A549 treated with CORT108297 at 1 μM for 4 hours (cell line): ENCODE results near the gene TNFAIP6. TPM values are rescaled to one million over a fixed set of nuclear protein-coding genes. Genes with fewer than 3 reads are reported as not detected.

Experiments used
- total RNA-seq: library from RNA; stranded (reverse); fragments of 200-300 nt; extraction: Qiagen RNA extraction; gene quantifications from 5 replicates; pipeline ENCODE4 v1.2.3, GENCODE V29; 2022

TNFAIP6 gene, protein sequence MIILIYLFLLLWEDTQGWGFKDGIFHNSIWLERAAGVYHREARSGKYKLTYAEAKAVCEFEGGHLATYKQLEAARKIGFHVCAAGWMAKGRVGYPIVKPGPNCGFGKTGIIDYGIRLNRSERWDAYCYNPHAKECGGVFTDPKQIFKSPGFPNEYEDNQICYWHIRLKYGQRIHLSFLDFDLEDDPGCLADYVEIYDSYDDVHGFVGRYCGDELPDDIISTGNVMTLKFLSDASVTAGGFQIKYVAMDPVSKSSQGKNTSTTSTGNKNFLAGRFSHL
- 1.0 to 2.0 TPM (median 1.4 TPM) in 5 replicates for total RNA-seq

DNA sequence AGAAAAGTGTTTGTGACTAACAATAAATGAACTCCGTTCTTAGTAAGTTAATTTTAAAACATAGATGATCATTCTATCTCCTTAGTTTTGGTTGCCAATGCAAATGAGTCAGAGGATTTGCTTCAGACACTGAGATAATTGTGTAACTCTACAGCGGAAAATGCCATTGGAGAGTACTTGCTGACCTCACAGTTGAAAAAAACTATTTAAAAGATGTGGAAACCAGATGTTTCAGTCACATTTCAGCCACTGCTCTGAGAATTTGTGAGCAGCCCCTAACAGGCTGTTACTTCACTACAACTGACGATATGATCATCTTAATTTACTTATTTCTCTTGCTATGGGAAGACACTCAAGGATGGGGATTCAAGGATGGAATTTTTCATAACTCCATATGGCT lies at the start of gene TNFAIP6:
TSS of gene TNFAIP6 (plus strand) at position 234 of the 400 bp plus-strand sequence. CDS start at position 309, 75 bp downstream.

DNA sequence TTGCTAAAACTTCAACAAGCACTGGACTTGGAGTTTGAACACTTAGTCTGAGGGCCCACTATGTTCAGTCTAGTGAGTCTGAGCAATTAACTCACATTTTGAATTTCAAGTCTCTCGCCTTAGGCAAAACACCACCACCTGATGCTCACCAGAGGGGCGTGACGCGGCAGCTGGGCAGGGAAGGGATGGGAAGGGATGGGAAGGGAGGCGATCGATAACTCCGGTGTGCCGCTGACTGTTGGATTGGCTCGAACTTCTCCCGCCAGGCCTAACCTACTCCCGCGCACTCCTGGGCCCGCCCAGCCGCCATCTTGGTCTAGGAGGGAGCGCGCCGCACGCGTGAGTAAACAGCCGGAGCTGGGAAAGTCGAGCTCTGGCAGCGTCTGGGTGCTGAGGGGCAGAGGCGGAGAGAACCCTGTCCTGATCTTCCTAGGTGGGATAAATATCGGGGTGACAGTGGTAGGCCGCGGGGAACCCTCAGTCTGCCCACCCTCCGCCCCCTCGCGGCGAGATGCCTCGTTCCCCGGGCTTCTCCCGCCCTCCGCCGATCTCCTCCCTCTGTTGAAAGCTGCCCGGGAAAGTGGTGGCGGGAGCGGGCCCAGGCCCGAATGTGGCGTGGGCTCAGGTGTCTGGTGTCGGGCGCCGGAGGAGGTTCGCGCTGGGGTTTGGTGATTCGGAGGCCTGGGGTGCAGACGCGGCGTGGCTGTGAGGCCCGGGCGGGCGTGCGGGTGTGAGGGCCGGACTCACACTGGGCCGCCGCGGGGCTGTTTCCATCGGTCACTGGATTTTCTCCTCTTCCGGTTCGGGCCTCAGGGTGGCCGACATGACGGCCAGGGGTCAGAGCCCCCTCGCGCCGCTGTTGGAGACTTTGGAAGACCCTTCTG lies 52.5 kb downstream of the TNFAIP6 start, which contains the start of gene RIF1:
TSS of gene RIF1 (plus strand) at position 302 of the 884 bp plus-strand sequence. CDS start at position 824, 522 bp downstream.

Other genes with a start within 250 kb of the TNFAIP6 start
- 2.5 to 3.7 TPM (median 3.4 TPM) in 5 replicates for gene RBM43, start 95.7 kb upstream of the TNFAIP6 start, total RNA-seq
- gene NMI, start 67.9 kb upstream of the TNFAIP6 start, total RNA-seq = 11.5 to 16.2 TPM (median 11.7 TPM) in 5 replicates
- gene RIF1, start 52.3 kb downstream of the TNFAIP6 start, total RNA-seq = 14.1 to 23.8 TPM (median 17.9 TPM) in 5 replicates